HEK293T (cell line): ENCODE results near the gene ZNF768.

Source experiments
- ARNT ChIP-seq: fragments of 450-650 bp; IDR thresholded peaks from 2 replicates; pipeline ENCODE4 v1.6.1; 2017; ENCODE audit warnings: mild to moderate bottlenecking
- BHLHE40 ChIP-seq: fragments of 450-650 bp; IDR thresholded peaks from 2 replicates; pipeline ENCODE4 v1.6.1; 2016; ENCODE audit warnings: mild to moderate bottlenecking, moderate library complexity, borderline replicate concordance
- FOXK2 ChIP-seq: fragments of 450-650 bp; IDR thresholded peaks from 2 replicates; pipeline ENCODE4 v1.6.1; 2016; ENCODE audit warnings: mild to moderate bottlenecking
- FOXM1 ChIP-seq: fragments of 450-650 bp; IDR thresholded peaks from 2 replicates; pipeline ENCODE4 v1.6.1; 2017; ENCODE audit warnings: mild to moderate bottlenecking, borderline replicate concordance
- HDGF ChIP-seq: fragments of 450-650 bp; IDR thresholded peaks from 2 replicates; pipeline ENCODE4 v1.6.1; 2017; ENCODE audit warnings: antibody characterized with exemption, borderline replicate concordance
- L3MBTL2 ChIP-seq: fragments of 450-650 bp; conservative IDR thresholded peaks from 2 replicates; pipeline ENCODE4 v1.6.1; 2016; ENCODE audit warnings: mild to moderate bottlenecking
- SP1 ChIP-seq: fragments of 450-650 bp; IDR thresholded peaks from 2 replicates; pipeline ENCODE4 v1.6.1; 2017
- SUZ12 ChIP-seq: fragments of 450-650 bp; IDR thresholded peaks from 2 replicates; pipeline ENCODE4 v1.6.1; 2016; ENCODE audit warnings: mild to moderate bottlenecking
- TARDBP ChIP-seq: fragments of 450-650 bp; IDR thresholded peaks from 2 replicates; pipeline ENCODE4 v1.6.1; 2016
- ZNF384 ChIP-seq: fragments of 450-650 bp; IDR thresholded peaks from 2 replicates; pipeline ENCODE4 v1.6.1; 2016
- TF ChIP-seq, protein P1 (sequence below): fragments of 450-650 bp; IDR thresholded peaks from 2 replicates; pipeline ENCODE4 v1.6.1; 2016

DNA sequence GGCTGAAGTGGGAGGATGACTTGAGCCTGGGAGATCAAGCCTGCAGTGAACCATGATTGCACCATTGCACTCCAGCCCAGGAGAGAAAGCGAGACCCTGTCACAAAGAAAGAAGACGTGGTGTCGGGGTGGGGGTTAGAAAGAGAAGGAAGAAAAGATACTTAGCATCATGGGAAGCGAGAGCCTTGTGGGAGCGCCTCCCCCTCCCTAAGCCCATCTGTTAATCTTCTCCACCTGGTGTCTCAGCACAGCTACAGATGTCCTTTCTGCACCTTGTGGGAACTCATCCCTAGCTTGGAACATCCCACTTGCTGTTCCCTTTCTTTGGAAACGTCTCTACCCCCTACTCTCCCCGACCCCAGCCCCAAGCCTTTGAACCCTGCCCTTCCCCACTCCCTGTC, 39.2 kb upstream of the ZNF768 start:
- no peak for TF ChIP-seq HDGF
- TF ChIP-seq, protein P1, sequence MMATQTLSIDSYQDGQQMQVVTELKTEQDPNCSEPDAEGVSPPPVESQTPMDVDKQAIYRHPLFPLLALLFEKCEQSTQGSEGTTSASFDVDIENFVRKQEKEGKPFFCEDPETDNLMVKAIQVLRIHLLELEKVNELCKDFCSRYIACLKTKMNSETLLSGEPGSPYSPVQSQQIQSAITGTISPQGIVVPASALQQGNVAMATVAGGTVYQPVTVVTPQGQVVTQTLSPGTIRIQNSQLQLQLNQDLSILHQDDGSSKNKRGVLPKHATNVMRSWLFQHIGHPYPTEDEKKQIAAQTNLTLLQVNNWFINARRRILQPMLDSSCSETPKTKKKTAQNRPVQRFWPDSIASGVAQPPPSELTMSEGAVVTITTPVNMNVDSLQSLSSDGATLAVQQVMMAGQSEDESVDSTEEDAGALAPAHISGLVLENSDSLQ, result no peak
- TF ChIP-seq SP1, result no peak
- no peak for TF ChIP-seq SUZ12
- no peak for TF ChIP-seq ARNT
- TF ChIP-seq BHLHE40, result no peak
- no peak for TF ChIP-seq FOXM1
- no peak for TF ChIP-seq FOXK2
- no peak for TF ChIP-seq L3MBTL2
- TF ChIP-seq TARDBP, result no peak
- no peak for TF ChIP-seq ZNF384
